ENCODE results near the gene GALNT10.

Gene GALNT10

GRCh38 chr5:154253807-154254206 is 63.3 kb downstream of the GALNT10 start:
- no peak overlapping the region for H3K4me3 ChIP-seq (ENCODE audit: low read depth, low read length)
- H3K36me3 ChIP-seq: no peaks in the 10 kb centered on the region
- H3K27me3 ChIP-seq: peaks cover 8% of the 10 kb centered on the region; the same call in 1 of the 2 replicates
- no peak for TF ChIP-seq CTCF (IDR thresholded peaks at IDR 0.05; ENCODE audit: low read depth, low read length)
- H3K9me3 ChIP-seq: no peaks in the 10 kb centered on the region
- H3K4me1 ChIP-seq: no peaks in the 10 kb centered on the region
- no peak for DNase-seq

- no peaks in the 10 kb centered on the region for H3K4me1 ChIP-seq
- no peak overlapping the region for H3K4me3 ChIP-seq (ENCODE audit: low read depth, low read length)
- no peaks in the 10 kb centered on the region for H3K9me3 ChIP-seq
- DNase-seq: no peak
- TF ChIP-seq CTCF (IDR thresholded peaks at IDR 0.05; ENCODE audit: low read depth, low read length): no peak
- peaks cover 8% of the 10 kb centered on the region; the same call in 1 of the 2 replicates for H3K27me3 ChIP-seq
- H3K36me3 ChIP-seq: no peaks in the 10 kb centered on the region
Observed at GRCh38 chr5:154254896-154255295, 64.4 kb downstream of the GALNT10 start.

- Histone ChIP-seq H3K9me3 (no peaks in the 10 kb centered on the region), H3K27me3 (peaks cover 5% of the 10 kb centered on the region; the same call in 1 of the 2 replicates), H3K4me1 (no peaks in the 10 kb centered on the region), H3K4me3 (ENCODE audit: low read depth, low read length) (no peak overlapping the region), H3K36me3 (no peaks in the 10 kb centered on the region)
- no peak for DNase-seq
- TF ChIP-seq CTCF (IDR thresholded peaks at IDR 0.05; ENCODE audit: low read depth, low read length): no peak
Observed at GRCh38 chr5:154257046-154257445, 66.5 kb downstream of the GALNT10 start.

GRCh38 chr5:154258531-154259217 is 68.1 kb downstream of the GALNT10 start:
- Histone ChIP-seq H3K9me3 (no peaks in the 10 kb centered on the region), H3K4me1 (no peaks in the 10 kb centered on the region), H3K4me3 (ENCODE audit: low read depth, low read length) (no peak overlapping the region), H3K36me3 (no peaks in the 10 kb centered on the region), H3K27me3 (peaks cover 5% of the 10 kb centered on the region; the same call in 1 of the 2 replicates)
- no peak for TF ChIP-seq CTCF (IDR thresholded peaks at IDR 0.05; ENCODE audit: low read depth, low read length)
- no peak for DNase-seq

- TF ChIP-seq CTCF (IDR thresholded peaks at IDR 0.05; ENCODE audit: low read depth, low read length): no peak
- no peak for DNase-seq
Observed at GRCh38 chr5:154260224-154260927, 69.8 kb downstream of the GALNT10 start.

GRCh38 chr5:154262342-154262741 is 71.8 kb downstream of the GALNT10 start:
- Histone ChIP-seq H3K4me3 (ENCODE audit: low read depth, low read length) (no peak overlapping the region), H3K9me3 (no peaks in the 10 kb centered on the region), H3K27me3 (peaks cover 3% of the 10 kb centered on the region; the same call in 1 of the 2 replicates), H3K36me3 (no peaks in the 10 kb centered on the region), H3K4me1 (no peaks in the 10 kb centered on the region)
- TF ChIP-seq CTCF (IDR thresholded peaks at IDR 0.05; ENCODE audit: low read depth, low read length): no peak
- DNase-seq: no peak

More at GRCh38 chr5:154260224-154260927, 69.8 kb downstream of the GALNT10 start:
- Histone ChIP-seq H3K27me3 (peaks cover 5% of the 10 kb centered on the region; the same call in 1 of the 2 replicates), H3K36me3 (no peaks in the 10 kb centered on the region), H3K9me3 (no peaks in the 10 kb centered on the region), H3K4me1 (no peaks in the 10 kb centered on the region), H3K4me3 (ENCODE audit: low read depth, low read length) (no peak overlapping the region)

All from BE2C (cell line).